PC-9 (cell line): ENCODE measurements around the gene ABL1.

Experiments
- CTCF ChIP-seq: fragments of 200-600 bp; sonication (generic); conservative IDR thresholded peaks from 2 replicates; pipeline ENCODE4 v1.6.1; 2017; ENCODE audit warnings: mixed run types, antibody characterized with exemption, mild to moderate bottlenecking, moderate library complexity
- EZH2 ChIP-seq: fragments of 200-600 bp; sonication (generic); IDR thresholded peaks from 2 replicates; pipeline ENCODE4 v1.8.0; 2017; ENCODE audit warnings: antibody characterized with exemption, low read depth

DNA sequence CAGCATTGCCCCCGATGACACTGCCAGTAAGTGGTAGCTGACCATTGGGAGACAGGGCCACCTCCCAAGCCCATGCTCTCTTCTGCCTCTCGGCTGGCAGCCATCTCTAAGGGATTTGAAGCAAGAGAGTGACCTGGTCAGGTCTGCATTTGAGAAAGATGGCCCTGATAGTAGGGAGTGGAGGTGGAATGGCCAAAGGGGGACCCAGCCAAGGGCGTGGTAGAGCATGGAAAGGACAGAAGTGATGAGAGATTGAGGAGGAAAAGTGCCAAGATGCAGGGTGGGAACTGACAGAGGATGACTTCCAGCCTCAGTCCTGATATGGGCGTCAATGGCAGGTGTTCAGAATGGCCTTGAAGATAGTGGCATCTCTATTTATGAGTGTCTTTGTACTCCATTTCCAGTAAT is 9.0 kb downstream of the ABL1 start:
- TF ChIP-seq CTCF (no peak), EZH2 (no peak)
